MM.1S (cell line): Measurements from ENCODE around the gene E2F8.

Experiments used
- CTCF ChIP-seq: fragments of 300-600 bp; sonication (generic); IDR thresholded peaks from 2 replicates; pipeline ENCODE4 v1.5.1; 2016; ENCODE audit warnings: antibody characterized with exemption, low read length, mixed read lengths
- EZH2 ChIP-seq: fragments of 300-600 bp; sonication (generic); optimal IDR thresholded peaks from 2 replicates; pipeline ENCODE3; 2017; ENCODE audit warnings: low read depth, mild to moderate bottlenecking, antibody characterized with exemption, low read length, mixed read lengths

DNA sequence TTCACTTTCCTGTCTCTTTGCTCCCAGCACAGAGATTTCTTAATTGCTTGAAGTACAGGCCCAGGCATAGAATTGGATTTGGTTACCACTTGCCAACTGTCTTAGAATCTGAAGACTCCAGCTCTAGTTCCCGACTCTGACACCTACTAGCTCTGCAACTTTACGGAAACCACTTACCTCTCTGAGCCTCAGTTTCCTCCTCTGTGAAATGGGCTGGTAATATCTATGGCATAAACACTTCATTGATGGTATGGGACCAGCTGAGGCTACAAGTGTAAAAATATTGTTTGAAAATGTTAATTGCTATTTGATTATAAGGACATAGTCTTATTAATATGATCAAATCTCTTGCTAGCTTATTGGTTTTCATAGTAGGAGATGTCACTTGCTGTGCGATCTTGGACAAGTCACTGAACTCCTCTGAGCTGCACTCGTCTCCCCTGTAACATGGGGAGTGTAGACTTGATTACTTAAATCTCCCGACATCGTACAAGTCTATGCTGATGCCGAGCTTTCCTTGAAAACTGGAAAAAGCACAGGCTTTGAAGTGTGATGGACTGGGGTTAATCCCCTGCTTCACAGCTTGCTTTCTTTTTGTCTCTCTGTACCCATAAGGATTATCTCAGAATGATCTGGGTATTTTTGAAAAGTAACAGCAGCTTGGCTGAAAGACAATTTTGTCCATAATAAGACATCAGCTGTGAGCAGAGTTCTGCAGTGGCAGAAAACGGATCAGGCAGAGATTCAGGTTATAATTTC lies 11.8 kb upstream of the E2F8 start:
- TF ChIP-seq CTCF (no peak), EZH2 (no peak)
